Testis (tissue), 2 donors: ENCODE data around the gene NRP2.

Source experiments
- CTCF ChIP-seq, 3 experiments: fragments of 450-650 bp in 2 of 3; fragments of 200-600 bp in 1 of 3; sonication (generic) in 1 of 3; IDR thresholded peaks; one replicate each; pipeline ENCODE4 v1.5.1; 2016 to 2019; ENCODE audit warnings: antibody characterized with exemption in 3 of 3, mild to moderate bottlenecking in 2 of 3, moderate library complexity in 1 of 3
- POLR2A ChIP-seq: fragments of 450-650 bp; IDR thresholded peaks from one replicate; pipeline ENCODE4 v1.6.1; 2017; ENCODE audit warnings: antibody characterized with exemption, mild to moderate bottlenecking, moderate library complexity

GRCh38 chr2:205637779-205638503, 44.4 kb upstream of the NRP2 start:
- TF ChIP-seq CTCF (IDR thresholded peaks at IDR 0.05) (no peak), POLR2A (no peak)
